ENCODE data around the gene METTL27. TPM values are rescaled to one million over a fixed set of nuclear protein-coding genes. Genes with fewer than 3 reads are reported as not detected.

METTL27 gene
- total RNA-seq, 1 donor from 2014 or later: 0.26 TPM

DNA sequence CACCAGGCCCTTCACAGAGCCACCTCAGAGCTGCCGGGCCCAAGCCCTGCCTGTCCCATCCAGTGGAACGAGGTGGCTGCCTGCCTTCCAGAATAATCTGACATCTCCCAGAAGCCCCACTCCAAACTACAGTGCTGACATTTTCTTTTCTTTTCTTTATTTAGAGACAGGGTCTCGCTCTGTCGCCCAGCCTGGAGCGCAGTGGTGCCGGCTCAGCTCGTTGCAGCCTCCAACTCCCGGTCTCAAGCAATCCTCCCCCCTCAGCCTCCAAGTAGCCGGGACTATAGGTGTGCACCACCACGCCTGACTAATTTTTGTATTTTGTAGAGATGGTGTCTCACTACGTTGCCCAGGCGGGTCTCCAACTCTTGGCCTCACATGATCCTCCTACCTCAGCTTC is 19.0 kb upstream of the METTL27 start:
- TF ChIP-seq, protein P1, sequence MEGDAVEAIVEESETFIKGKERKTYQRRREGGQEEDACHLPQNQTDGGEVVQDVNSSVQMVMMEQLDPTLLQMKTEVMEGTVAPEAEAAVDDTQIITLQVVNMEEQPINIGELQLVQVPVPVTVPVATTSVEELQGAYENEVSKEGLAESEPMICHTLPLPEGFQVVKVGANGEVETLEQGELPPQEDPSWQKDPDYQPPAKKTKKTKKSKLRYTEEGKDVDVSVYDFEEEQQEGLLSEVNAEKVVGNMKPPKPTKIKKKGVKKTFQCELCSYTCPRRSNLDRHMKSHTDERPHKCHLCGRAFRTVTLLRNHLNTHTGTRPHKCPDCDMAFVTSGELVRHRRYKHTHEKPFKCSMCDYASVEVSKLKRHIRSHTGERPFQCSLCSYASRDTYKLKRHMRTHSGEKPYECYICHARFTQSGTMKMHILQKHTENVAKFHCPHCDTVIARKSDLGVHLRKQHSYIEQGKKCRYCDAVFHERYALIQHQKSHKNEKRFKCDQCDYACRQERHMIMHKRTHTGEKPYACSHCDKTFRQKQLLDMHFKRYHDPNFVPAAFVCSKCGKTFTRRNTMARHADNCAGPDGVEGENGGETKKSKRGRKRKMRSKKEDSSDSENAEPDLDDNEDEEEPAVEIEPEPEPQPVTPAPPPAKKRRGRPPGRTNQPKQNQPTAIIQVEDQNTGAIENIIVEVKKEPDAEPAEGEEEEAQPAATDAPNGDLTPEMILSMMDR (IDR thresholded peaks at IDR 0.05; ENCODE audit: insufficient read depth, low read length, severe bottlenecking): no peak
- FAIRE-seq (no peak), DNase-seq (ENCODE audit: low read depth) (no peak)
- Histone ChIP-seq H3K4me3 (ENCODE audit: low read depth, low read length) (no peak overlapping the region), H3K36me3 (ENCODE audit: control insufficient read depth, insufficient read depth, low read length) (no peaks in the 10 kb centered on the region), H3K27me3 (ENCODE audit: control insufficient read depth, insufficient read depth, low read length) (peaks cover 6% of the 10 kb centered on the region)

- no peak within 1 kb of the TSS for H3K4me3 ChIP-seq (ENCODE audit: low read depth, low read length)
- TF ChIP-seq, protein P1 (IDR thresholded peaks at IDR 0.05; ENCODE audit: insufficient read depth, low read length, severe bottlenecking): no peak
- no peak for DNase-seq (ENCODE audit: low read depth)
Measured at GRCh38 chr7:73860859-73861258, 18.5 kb upstream of the METTL27 start, which contains the start of gene TMEM270. Gene TMEM270, plus strand, starts transcription at chr7:73861159. Its CDS starts 36 bp downstream, at chr7:73861195.

DNA sequence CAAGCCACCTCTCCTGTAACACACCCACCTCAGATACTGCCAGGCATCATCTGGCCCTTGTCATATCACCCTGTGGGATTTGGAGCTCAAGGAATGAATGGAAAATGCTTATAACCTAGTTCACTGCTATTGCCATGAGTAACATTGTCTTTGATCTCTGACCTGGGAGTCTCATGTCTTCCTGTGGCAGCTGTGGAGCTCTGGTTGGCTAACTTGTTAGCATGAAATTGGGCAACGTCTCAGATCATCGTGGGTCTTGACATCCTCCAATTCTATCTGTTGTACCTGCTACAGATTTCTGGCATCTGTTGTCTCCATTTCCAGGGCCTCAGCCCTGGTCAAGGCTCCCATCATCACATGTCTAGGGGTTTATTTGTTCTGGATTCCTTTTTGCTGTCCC is 16.5 kb upstream of the METTL27 start:
- no peak for DNase-seq (ENCODE audit: low read depth)
- Histone ChIP-seq H3K4me3 (ENCODE audit: low read depth, low read length) (no peak overlapping the region), H3K27me3 (ENCODE audit: control insufficient read depth, insufficient read depth, low read length) (peaks cover 6% of the 10 kb centered on the region), H3K36me3 (ENCODE audit: control insufficient read depth, insufficient read depth, low read length) (no peaks in the 10 kb centered on the region)
- no peak for FAIRE-seq
- TF ChIP-seq, protein P1 (IDR thresholded peaks at IDR 0.05; ENCODE audit: insufficient read depth, low read length, severe bottlenecking): no peak

More at GRCh38 chr7:73860859-73861258, 18.5 kb upstream of the METTL27 start, which contains the start of gene TMEM270:
- peaks cover 6% of the 10 kb centered on the region for H3K27me3 ChIP-seq (ENCODE audit: control insufficient read depth, insufficient read depth, low read length)
- no peaks in the 10 kb centered on the region for H3K36me3 ChIP-seq (ENCODE audit: control insufficient read depth, insufficient read depth, low read length)
- FAIRE-seq: no peak

GRCh38 chr7:73856941-73857340 is 14.6 kb upstream of the METTL27 start:
- H3K4me3 ChIP-seq (ENCODE audit: low read depth, low read length): no peak overlapping the region
- TF ChIP-seq, protein P1 (IDR thresholded peaks at IDR 0.05; ENCODE audit: insufficient read depth, low read length, severe bottlenecking): no peak
- no peaks in the 10 kb centered on the region for H3K36me3 ChIP-seq (ENCODE audit: control insufficient read depth, insufficient read depth, low read length)
- FAIRE-seq (no peak), DNase-seq (ENCODE audit: low read depth) (no peak)
- H3K27me3 ChIP-seq (ENCODE audit: control insufficient read depth, insufficient read depth, low read length): peaks cover 6% of the 10 kb centered on the region

DNA sequence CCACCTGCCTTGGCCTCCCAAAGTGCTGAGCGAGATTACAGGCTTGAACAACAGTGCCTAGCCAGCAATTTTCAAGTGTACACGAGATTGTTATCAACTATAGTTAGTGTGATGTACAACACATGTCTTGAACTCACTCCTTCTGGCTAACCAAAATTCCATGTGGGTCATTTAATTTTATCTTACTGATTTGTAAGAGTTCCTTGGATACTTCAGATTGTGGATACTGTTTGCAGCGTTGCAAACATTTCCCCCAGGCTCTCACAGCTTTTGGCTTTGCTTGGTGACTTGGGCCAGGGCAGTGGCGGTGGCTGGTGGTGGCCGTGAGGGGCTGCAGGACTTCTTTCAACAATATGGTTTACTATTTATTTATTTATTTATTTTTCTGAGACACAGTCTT is 10.2 kb upstream of the METTL27 start:
- H3K27me3 ChIP-seq (ENCODE audit: control insufficient read depth, insufficient read depth, low read length): peaks cover 6% of the 10 kb centered on the region
- TF ChIP-seq, protein P1 (IDR thresholded peaks at IDR 0.05; ENCODE audit: insufficient read depth, low read length, severe bottlenecking): no peak
- no peak for FAIRE-seq
- DNase-seq (ENCODE audit: low read depth): no peak
- no peak overlapping the region for H3K4me3 ChIP-seq (ENCODE audit: low read depth, low read length)
- no peaks in the 10 kb centered on the region for H3K36me3 ChIP-seq (ENCODE audit: control insufficient read depth, insufficient read depth, low read length)

All from bronchial epithelial cell (primary cell).